ENCODE results near the gene ZNF23.

The ZNF23 gene

DNA sequence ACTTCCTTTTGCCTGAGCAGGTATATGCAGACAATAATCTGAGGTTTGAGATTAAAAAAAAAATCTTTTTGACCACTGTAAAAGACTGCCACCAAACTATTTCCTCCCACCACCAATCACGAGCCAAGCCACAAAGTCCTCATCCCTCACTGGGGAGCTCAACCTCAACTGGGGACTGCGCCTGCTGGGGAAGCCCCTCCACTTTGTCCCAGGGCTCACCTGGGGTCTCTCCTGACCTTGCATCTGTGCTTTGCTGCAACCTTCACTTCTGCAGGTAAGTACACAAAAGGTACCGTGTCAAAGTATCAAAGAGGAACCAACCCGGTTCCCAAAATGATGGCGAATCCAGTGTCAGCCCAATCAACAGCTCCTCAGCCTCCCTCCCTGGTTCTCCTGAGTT is 55.7 kb downstream of the ZNF23 start:
- TF ChIP-seq GATA2 (IDR thresholded peaks at IDR 0.05; ENCODE audit: low read depth, low read length) (no peak), GATA3 (IDR thresholded peaks at IDR 0.05; ENCODE audit: low read depth, low read length) (no peak)

DNA sequence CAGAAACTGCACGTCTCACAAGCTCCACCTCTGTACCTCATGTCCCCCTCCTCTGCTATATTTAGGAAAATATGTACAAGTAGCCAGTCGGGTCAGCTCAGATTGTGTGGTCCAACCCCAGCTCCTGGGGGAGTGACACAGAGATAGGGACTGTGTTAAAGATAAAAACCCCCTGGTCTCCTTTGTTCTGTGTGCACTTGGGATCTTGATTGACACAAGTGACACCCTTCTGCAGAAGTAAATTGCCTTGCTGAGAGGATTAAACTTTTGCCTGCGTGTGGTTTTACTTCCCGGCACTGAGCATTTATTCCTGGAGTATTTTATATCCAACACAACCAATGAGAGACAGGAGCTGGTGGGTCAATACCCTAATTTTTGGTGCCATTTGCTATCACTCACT is 57.7 kb downstream of the ZNF23 start:
- no peak for TF ChIP-seq GATA2 (IDR thresholded peaks at IDR 0.05; ENCODE audit: low read depth, low read length)
- TF ChIP-seq GATA3 (IDR thresholded peaks at IDR 0.05; ENCODE audit: low read depth, low read length), result no peak

DNA sequence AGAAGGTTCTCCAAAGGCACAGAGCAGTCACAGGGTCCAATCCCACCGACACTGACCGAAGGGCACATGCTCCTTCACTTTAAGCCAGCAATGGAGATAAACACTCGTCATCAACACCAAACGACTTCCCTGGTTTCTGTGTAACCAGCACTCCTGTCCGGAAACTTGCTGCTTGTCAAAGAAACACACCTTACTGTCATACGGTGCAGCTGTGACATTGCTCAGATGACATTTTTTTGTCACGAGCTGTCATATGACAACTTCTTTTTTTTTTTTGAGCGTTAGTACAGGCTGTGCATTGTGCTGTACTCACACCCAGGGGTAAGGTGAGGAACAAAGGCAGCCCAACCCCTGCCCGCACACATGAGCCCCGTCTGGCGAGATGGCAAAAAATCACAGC is 59.4 kb downstream of the ZNF23 start:
- TF ChIP-seq GATA2 (IDR thresholded peaks at IDR 0.05; ENCODE audit: low read depth, low read length) (no peak), GATA3 (IDR thresholded peaks at IDR 0.05; ENCODE audit: low read depth, low read length) (no peak)

DNA sequence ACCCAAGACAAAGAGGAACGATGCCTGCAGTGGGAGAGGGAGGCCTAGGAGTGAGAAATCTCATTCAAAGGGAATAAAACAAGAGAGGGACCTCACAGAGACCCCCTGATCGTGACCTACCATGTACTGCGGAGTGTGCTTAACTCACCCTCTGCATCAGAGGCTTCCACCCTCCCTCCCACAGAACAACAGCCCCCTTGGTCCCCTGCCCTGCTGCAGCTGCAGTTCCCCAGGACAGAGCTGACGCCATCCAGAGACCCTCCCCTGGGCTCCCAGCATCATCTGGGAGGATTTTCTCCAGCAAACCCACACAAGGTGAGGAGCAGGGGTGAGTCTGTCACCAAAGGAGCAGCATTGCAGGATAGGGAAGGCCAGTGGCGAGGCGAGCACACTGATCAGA is 60.0 kb downstream of the ZNF23 start:
- TF ChIP-seq GATA3 (IDR thresholded peaks at IDR 0.05; ENCODE audit: low read depth, low read length), result no peak
- TF ChIP-seq GATA2 (IDR thresholded peaks at IDR 0.05; ENCODE audit: low read depth, low read length), result no peak

DNA sequence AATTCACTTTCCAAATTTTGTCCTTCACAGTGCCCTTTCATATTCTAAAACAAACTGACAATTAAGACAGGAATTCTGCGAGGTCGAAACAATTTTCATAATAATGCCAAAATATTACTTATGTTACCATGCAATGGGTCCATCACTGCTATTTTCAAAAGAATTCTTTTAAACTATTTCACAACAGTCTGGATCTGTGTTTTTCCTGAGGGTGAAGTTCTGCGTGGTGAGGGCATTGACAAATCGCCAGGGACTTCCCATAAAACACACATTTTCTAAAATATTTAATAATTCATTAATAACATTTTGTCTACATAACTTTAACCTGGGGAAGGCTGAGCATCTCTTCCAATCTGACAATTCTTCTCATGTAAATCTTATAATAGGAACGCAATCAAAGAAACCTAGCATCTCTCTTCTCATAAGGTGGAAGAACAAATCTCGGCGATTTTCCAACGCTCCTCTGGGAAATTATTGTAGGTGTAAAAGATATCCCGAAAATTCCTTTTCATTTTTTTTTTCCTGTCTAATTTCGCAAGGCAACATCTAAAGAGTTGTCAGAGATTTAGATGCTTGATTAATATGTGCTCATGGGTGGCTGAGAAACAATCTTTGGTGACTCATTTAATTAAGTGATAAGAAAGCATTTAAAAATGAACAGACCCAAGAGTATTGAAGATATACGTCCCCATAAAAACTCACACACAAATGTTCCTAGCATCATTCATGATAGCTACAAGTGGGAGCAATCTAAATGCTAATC is 62.1 kb downstream of the ZNF23 start:
- TF ChIP-seq GATA2 (IDR thresholded peaks at IDR 0.05; ENCODE audit: low read depth, low read length), result no peak
- TF ChIP-seq GATA3 (IDR thresholded peaks at IDR 0.05; ENCODE audit: low read depth, low read length), result no peak

All from SH-SY5Y (cell line).